ENCODE data around the gene LILRA5. TPM values are rescaled to one million over a fixed set of nuclear protein-coding genes. Genes with fewer than 3 reads are reported as not detected.
"Not testable (repeated sequence)": the region's sequence is repeated elsewhere in the genome, so short reads cannot be mapped to it uniquely, and the experiment has no call there.

LILRA5 gene
- total and polyA plus RNA-seq, 8 donors = 0.44 to 52.8 (median 0.84) TPM; not detected in 1

GRCh38 chr19:54333586-54334298 is 20.8 kb upstream of the LILRA5 start:
- Histone ChIP-seq H3K4me1 (no peaks in the 10 kb centered on the region), H3K4me3 (no peak overlapping the region), H3K27ac (no peak overlapping the region), H3K9me3 (no peaks in the 10 kb centered on the region), H3K27me3 (peaks cover 0 to 34% of the 10 kb centered on the region in 2 donors), H3K36me3 (no peaks in the 10 kb centered on the region)
- TF ChIP-seq, protein P1, sequence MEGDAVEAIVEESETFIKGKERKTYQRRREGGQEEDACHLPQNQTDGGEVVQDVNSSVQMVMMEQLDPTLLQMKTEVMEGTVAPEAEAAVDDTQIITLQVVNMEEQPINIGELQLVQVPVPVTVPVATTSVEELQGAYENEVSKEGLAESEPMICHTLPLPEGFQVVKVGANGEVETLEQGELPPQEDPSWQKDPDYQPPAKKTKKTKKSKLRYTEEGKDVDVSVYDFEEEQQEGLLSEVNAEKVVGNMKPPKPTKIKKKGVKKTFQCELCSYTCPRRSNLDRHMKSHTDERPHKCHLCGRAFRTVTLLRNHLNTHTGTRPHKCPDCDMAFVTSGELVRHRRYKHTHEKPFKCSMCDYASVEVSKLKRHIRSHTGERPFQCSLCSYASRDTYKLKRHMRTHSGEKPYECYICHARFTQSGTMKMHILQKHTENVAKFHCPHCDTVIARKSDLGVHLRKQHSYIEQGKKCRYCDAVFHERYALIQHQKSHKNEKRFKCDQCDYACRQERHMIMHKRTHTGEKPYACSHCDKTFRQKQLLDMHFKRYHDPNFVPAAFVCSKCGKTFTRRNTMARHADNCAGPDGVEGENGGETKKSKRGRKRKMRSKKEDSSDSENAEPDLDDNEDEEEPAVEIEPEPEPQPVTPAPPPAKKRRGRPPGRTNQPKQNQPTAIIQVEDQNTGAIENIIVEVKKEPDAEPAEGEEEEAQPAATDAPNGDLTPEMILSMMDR (IDR thresholded peaks at IDR 0.05) = no peak
- no peak for ATAC-seq
- DNase-seq = no peak
- intact Hi-C loops (cut with DNase I) = no loop called here

DNA sequence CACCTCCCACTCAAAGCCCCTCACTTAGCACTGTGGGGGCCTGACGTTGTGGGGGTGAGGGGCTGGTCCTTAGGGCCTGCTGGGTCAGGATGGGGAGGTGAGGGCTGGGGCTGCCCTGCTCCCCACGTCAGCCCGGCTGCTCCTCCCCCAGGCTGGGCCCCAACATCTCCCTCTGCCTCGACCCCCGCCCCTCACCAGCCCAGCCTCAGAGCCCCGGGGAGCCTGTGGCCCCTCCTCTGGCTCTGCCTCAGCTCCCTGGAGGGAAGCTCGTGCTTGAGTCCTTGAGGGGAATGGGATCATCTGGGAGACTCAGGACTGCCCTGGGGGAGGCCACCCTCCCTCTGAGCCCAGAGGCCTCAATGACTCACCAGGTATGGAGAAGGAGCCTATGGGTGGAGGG is 19.2 kb upstream of the LILRA5 start:
- no peaks in the 10 kb centered on the region for H3K4me1 ChIP-seq
- no peak overlapping the region for H3K27ac ChIP-seq
- TF ChIP-seq, protein P1 (IDR thresholded peaks at IDR 0.05) = no peak
- H3K36me3 ChIP-seq = no peaks in the 10 kb centered on the region
- H3K4me3 ChIP-seq = no peak overlapping the region
- ATAC-seq (no peak), DNase-seq (no peak)
- intact Hi-C loops (cut with DNase I) = no loop called here
- no peaks in the 10 kb centered on the region for H3K9me3 ChIP-seq
- peaks cover 0 to 24% of the 10 kb centered on the region in 2 donors for H3K27me3 ChIP-seq

GRCh38 chr19:54331626-54332025 is 18.7 kb upstream of the LILRA5 start:
- H3K4me3 ChIP-seq = no peak overlapping the region
- ATAC-seq = no peak
- H3K27ac ChIP-seq = no peak overlapping the region
- no peaks in the 10 kb centered on the region for H3K9me3 ChIP-seq
- H3K27me3 ChIP-seq = peaks cover 0 to 21% of the 10 kb centered on the region in 2 donors
- TF ChIP-seq, protein P1 (IDR thresholded peaks at IDR 0.05) = no peak
- no peak for DNase-seq
- no peaks in the 10 kb centered on the region for H3K4me1 ChIP-seq
- no peaks in the 10 kb centered on the region for H3K36me3 ChIP-seq
- intact Hi-C loops (cut with DNase I) = no loop called here

DNA sequence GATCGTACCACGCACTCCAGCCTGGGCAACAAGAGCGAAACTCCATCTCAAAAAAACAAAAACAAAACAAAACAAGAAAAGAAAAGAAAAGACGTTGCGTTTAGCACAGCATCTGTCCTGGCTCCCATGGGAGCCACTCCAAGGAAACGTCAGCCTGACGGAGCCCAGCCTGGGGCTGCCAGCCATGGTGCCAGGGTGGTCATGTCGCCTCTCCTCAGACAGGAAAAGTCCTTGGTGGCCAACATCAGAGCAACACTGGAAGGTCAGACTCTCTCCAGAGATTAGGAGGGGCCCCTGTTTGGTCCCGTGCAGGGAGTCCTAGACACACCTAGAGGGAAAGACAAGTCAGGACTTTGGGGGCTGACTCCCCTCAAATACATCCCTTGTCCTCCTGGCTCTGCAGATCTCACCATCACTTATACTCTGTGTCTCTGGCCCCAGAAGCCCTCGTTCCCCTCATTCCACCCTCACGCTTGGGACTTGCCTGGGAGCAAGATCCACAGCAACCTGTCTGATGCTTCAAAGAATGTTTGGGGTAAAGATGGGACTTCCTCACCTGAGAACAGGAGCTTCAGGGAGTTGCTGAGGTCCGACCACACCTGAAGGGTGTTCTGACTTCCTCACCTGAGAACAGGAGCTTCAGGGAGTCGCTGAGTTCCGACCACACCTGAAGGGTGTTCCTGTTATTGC is 16.7 kb upstream of the LILRA5 start:
- Histone ChIP-seq H3K27me3 (peaks cover 0 to 22% of the 10 kb centered on the region in 2 donors), H3K36me3 (no peaks in the 10 kb centered on the region), H3K27ac (no peak overlapping the region), H3K4me1 (peaks cover 0 to 6% of the 10 kb centered on the region in 2 donors), H3K4me3 (no peak overlapping the region), H3K9me3 (no peaks in the 10 kb centered on the region)
- DNase-seq (no peak), ATAC-seq (no peak)
- intact Hi-C loops (cut with DNase I) = loop anchor here in 1 of 2 donors (10.0 kb wide), 1 partner anchor 65 kb away; no protein-coding TSS in a partner anchor
- TF ChIP-seq, protein P1 (IDR thresholded peaks at IDR 0.05) = no peak

DNA sequence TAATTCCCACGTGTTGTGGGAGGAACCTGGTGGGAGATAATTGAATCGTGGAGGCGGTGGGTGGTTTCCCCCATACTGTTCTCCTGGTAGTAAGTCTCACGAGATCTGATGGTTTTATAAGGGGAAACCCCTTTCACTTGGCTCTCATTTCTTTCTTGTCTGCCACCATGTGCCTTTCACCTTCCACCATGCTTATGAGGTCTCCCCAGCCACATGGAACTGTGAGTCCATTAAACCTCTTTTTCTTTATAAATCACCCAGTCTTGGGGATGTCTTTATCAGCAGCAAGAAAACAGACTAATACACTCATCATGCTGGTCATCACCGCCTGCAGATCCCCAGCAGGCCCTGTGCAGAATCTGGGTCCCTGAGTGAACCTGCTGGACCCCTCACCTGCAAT is 15.8 kb upstream of the LILRA5 start:
- intact Hi-C loops (cut with DNase I) = loop anchor here in 1 of 2 donors (10.0 kb wide), 1 partner anchor 66 kb away; no protein-coding TSS in a partner anchor
- H3K27me3 ChIP-seq = peaks cover 4 to 31% of the 10 kb centered on the region in 2 donors
- H3K4me1 ChIP-seq, H3K9me3 ChIP-seq, H3K4me3 ChIP-seq, H3K27ac ChIP-seq, DNase-seq, H3K36me3 ChIP-seq, ATAC-seq: not testable (repeated sequence)

Data from left lung (tissue), 10 donors.